Measurements from ENCODE around the gene UCK1.

The UCK1 gene

DNA sequence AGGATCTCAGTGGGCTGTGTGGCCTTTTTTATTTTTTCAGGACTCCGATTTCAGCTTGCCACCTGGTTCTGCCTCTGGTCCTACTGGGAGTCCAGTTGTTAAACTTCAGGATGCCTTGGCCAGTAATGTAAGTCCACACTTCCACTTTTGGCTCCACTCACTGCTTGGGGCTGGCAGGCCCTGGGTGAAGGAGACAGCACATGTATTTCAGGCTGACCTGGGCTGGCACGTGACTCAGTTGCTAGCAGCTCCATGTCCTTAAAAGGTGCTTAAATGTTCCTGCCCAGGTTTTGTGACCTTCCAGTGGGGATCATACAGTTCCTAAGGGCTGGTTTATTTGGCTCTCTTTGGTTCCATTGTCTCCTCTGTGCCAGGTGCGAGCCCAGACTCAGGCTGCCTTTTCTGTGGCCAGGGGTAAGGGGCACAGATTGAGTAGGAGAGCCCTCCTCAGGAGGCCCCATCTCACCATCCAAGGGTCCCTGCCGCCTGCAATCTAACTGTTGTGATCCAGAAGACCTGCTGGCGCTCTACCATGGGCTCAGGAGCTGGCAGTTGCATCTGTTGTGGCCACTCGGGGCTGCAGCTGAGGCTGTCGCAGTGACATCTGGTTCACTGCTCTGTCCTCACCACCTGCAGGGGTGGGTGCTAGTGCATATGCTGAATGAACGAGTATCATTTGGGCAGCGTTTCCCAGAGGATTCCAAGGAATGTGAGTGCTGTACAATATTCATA, 47.6 kb downstream of the UCK1 start:
- DNase-seq (ENCODE audit: insufficient read length, low spot score) = no peak
- TF ChIP-seq, protein P1, sequence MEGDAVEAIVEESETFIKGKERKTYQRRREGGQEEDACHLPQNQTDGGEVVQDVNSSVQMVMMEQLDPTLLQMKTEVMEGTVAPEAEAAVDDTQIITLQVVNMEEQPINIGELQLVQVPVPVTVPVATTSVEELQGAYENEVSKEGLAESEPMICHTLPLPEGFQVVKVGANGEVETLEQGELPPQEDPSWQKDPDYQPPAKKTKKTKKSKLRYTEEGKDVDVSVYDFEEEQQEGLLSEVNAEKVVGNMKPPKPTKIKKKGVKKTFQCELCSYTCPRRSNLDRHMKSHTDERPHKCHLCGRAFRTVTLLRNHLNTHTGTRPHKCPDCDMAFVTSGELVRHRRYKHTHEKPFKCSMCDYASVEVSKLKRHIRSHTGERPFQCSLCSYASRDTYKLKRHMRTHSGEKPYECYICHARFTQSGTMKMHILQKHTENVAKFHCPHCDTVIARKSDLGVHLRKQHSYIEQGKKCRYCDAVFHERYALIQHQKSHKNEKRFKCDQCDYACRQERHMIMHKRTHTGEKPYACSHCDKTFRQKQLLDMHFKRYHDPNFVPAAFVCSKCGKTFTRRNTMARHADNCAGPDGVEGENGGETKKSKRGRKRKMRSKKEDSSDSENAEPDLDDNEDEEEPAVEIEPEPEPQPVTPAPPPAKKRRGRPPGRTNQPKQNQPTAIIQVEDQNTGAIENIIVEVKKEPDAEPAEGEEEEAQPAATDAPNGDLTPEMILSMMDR (IDR thresholded peaks at IDR 0.05; ENCODE audit: insufficient read depth, missing control alignments) = no peak
- FAIRE-seq = no peak

DNA sequence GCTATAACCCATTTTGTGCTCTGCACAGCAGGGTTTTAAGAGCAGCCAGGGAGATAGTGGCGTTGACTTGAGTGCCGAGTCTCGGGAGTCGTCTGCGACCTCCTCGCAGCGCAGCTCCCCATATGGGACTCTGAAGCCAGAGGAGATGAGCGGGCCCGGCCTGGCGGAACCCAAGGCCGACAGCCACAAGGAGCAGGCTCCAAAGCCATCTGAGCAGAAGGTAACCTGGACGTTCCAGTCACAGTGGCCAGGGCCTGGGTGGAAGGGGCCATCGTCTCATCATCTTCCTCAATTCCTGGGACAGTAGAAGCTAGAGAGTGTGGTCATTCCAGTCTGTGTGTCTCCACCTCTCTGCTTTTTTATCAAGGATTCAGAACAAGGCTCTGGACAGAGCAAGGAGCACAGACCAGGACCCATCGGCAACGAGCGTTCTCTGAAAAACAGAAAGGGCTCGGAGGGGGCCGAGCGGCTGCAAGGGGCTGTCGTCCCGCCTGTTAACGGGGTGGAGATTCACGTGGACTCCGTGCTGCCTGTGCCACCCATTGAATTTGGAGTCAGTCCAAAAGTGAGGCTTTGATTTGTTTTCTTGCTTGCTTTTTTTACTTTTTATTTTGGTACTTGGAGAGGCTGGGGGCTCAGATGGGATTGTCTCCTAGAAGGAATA, 48.6 kb downstream of the UCK1 start:
- TF ChIP-seq, protein P1 (IDR thresholded peaks at IDR 0.05; ENCODE audit: insufficient read depth, missing control alignments) = no peak
- FAIRE-seq (no peak), DNase-seq (ENCODE audit: insufficient read length, low spot score) (no peak)

DNA sequence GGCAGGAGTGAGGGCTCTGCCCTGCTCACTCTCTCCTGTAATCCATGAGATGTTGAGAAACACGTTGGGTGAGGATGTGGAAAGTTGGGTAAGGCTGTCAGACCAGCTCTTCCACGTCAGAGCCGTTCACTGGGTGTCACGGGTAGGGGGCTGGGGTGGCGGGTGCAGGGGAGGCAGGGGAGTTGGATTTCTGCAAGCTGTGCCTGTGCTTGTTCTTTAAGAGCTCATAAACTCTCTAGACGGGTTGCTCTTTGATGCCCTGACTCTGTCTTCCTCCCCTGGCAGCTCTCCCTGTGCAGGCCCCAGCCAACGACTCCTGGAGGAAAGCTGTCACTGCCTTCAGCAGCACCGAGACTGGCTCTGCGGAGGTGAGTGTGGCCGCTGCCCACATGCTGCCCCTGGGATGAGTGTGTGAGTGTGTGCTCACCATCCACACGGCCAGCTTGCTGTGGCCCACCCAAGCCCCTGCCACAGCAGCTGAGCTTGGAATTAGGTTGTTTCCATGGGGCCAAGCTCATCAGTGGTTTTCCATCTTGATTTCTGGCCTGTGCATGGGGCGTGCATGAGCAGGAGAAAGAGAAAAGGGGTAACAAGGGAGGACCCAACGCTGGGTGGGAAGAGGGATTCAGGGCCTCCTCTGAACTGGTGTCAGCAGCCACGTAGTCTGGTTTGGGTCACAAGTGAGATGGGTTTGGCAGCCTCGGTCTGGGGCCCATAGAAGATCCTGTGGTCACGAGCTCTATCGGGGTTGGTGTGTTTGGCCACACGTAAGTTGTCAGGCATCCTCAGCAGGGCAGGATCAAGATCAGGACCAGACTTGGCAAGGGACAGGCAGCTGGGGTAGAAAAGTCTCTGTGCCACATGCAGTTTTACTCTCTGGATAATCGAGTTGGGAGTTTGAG, 49.4 kb downstream of the UCK1 start:
- no peak for FAIRE-seq

DNA sequence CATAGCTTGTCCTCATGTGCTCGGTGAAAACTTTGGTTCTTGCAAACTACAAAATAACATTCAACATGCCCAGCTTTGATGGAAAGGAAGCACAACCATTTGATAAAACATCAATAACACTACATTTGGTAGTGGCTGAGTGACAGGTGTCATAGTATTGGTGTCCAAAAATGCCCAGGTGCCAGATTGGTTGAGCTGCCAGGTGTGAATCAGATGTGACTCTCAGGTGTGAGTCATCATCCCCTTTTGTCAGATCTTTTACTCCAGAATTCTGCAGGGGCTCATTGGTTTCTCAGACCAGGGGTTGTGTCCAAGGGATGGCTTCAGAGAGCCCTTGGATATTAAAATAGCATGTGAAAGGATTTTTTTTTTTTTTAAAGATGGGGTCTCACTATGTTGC, 50.8 kb downstream of the UCK1 start:
- TF ChIP-seq, protein P1 (IDR thresholded peaks at IDR 0.05; ENCODE audit: insufficient read depth, missing control alignments) = no peak
- DNase-seq (ENCODE audit: insufficient read length, low spot score) (no peak), FAIRE-seq (no peak)

More for the DNA sequence above, 49.4 kb downstream of the UCK1 start:
- DNase-seq (ENCODE audit: insufficient read length, low spot score) = no peak
- TF ChIP-seq, protein P1 (IDR thresholded peaks at IDR 0.05; ENCODE audit: insufficient read depth, missing control alignments) = no peak

DNA sequence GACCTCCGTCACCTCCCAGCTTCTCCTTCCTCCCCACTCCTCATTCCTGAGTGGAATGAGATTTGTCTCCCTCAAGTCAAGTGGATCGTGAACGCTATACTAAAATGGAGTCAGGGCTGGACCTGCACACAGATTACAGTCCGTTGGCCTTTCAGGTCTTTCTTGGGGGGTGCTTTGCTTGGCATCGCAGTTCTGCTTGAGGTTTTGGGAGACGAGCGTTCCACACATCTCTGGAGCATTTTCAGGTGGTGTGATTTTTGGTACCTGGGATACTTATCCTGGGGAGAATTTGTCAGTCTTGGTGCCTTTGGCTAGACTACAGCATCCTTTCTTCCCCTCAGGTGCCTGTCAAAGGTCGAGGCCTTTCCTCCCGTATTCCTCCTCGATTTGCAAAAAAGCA, 52.2 kb downstream of the UCK1 start:
- DNase-seq (ENCODE audit: insufficient read length, low spot score) = no peak
- TF ChIP-seq, protein P1 (IDR thresholded peaks at IDR 0.05; ENCODE audit: insufficient read depth, missing control alignments) = no peak

DNA sequence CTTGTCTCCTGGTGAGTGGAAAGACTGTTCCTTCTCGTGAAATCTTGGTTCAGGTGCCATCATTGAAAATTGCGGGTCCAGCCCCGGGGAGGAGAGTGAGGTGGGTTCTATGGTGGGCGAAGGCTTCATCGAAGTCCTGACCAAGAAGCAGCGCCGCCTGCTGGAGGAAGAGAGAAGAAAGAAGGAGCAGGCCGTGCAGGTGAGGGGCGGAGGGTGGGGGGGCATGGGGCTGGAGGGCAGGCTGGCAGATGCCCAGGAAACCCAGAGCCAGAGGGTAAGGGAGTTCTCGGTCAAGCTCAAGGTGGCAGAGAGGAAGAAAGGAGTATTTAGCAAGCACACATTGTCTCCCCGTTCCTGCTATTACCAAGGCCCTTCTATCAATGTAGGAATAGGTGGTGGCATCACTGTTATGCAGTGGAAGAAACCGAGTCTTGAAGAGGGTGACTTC, 52.6 kb downstream of the UCK1 start:
- FAIRE-seq = no peak
- TF ChIP-seq, protein P1 (IDR thresholded peaks at IDR 0.05; ENCODE audit: insufficient read depth, missing control alignments) = peak; percentile 58
- peak; percentile 64 for DNase-seq (ENCODE audit: insufficient read length, low spot score)

More for the DNA sequence above, 52.2 kb downstream of the UCK1 start:
- FAIRE-seq = no peak
